Activated CD8-positive, alpha-beta memory T cell treated with anti-CD3 and anti-CD28 coated beads, Interleukin-2, amount 50 U/mL, for 1 hour (primary cell): Measurements from ENCODE around the gene UNC13A.

Source experiments
- DNase-seq: peaks from one replicate; pipeline ENCODE4 v3.0.0-alpha.2; 2020; ENCODE audit errors: extremely low read depth

Gene UNC13A

GRCh38 chr19:17687857-17688784, at the start of gene UNC13A:
TSS of gene UNC13A (minus strand) at chr19:17688354. CDS start at chr19:17688199, 155 bp downstream.
- no peak for DNase-seq

- no peak for DNase-seq
Observed at GRCh38 chr19:17737690-17738153, 49.6 kb upstream of the UNC13A start.

DNA sequence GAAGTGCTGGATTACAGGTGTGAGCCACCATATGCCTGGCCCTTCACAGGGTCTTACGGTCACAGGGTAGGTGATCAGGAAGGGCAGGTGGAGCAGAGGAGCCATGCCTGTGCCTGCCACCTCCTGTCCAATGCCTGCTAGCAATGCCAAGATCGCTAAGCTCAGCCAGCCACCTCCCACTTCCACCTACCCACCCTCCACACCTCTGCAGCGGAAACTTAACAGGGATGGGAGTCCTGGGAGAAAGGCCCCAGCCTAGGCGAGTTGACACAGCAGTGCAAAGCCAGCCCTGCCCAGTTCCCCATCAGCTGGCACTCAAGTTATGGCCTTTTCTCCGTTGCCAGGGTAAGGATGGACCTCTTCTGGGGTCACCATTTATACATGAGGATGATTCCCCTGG, 47.3 kb upstream of the UNC13A start:
- DNase-seq, result no peak

- DNase-seq, result no peak
Observed at GRCh38 chr19:17734146-17734545, 46.0 kb upstream of the UNC13A start.

- DNase-seq, result no peak
Observed at GRCh38 chr19:17733127-17733526, 45.0 kb upstream of the UNC13A start.

GRCh38 chr19:17727843-17728242, 39.7 kb upstream of the UNC13A start:
- DNase-seq, result no peak

DNA sequence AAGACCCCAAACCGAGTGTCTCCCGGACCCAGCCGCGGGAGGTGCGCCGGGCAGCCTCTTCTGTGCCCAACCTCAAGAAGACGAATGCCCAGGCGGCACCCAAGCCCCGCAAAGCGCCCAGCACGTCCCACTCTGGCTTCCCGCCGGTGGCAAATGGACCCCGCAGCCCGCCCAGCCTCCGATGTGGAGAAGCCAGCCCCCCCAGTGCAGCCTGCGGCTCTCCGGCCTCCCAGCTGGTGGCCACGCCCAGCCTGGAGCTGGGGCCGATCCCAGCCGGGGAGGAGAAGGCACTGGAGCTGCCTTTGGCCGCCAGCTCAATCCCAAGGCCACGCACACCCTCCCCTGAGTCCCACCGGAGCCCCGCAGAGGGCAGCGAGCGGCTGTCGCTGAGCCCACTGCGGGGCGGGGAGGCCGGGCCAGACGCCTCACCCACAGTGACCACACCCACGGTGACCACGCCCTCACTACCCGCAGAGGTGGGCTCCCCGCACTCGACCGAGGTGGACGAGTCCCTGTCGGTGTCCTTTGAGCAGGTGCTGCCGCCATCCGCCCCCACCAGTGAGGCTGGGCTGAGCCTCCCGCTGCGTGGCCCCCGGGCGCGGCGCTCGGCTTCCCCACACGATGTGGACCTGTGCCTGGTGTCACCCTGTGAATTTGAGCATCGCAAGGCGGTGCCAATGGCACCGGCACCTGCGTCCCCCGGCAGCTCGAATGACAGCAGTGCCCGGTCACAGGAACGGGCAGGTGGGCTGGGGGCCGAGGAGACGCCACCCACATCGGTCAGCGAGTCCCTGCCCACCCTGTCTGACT, 39.0 kb upstream of the UNC13A start:
- DNase-seq, result no peak

GRCh38 chr19:17726136-17726741, 38.1 kb upstream of the UNC13A start:
- no peak for DNase-seq

- DNase-seq, result no peak
Observed at GRCh38 chr19:17725422-17726078, 37.4 kb upstream of the UNC13A start.

DNA sequence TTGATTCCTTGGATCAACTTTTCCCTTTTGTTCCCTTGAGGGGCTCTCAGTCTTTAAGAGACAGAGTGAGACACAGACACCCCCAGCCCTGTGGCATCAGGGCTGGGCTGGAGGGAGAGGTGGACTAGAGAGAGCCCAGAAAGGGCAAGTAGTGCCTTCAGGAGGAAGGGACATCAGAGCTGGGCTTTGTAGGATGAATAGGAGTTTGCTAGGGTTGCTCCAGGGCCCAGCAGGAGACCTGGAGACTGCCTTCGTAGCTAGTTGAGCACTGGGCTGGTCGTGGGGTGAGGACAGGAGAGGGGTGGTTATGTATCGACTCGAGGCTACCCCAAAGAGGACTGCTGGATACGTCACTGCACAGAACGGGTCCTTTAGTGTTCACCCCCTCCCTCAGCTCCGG, 36.5 kb upstream of the UNC13A start:
- no peak for DNase-seq

GRCh38 chr19:17722655-17723240, 34.6 kb upstream of the UNC13A start:
- no peak for DNase-seq

DNA sequence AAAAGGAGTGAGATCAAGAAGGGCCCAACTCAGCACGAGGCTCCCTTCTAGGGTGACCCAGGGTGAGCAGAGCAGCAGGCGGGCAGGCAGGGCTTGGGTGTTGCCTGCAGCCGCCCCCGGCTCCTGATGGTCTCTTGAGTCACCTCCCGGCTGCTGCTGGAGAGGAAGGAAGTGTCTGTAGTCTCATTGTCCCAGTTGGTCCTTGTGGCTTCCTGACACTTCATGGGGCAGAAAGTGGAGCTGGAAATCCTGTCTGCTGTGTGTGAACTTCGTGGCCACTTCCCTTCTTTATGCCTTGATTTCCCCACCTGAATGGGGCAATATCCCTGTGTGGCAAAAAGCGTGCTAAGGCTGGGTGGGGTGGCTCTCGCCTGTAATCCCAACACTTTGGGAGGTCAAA, 33.7 kb upstream of the UNC13A start:
- no peak for DNase-seq

- DNase-seq, result no peak
Observed at GRCh38 chr19:17721111-17721628, 33.0 kb upstream of the UNC13A start.

GRCh38 chr19:17720440-17720839, 32.3 kb upstream of the UNC13A start:
- DNase-seq, result no peak

- DNase-seq, result no peak
Observed at GRCh38 chr19:17719730-17720400, 31.7 kb upstream of the UNC13A start.

DNA sequence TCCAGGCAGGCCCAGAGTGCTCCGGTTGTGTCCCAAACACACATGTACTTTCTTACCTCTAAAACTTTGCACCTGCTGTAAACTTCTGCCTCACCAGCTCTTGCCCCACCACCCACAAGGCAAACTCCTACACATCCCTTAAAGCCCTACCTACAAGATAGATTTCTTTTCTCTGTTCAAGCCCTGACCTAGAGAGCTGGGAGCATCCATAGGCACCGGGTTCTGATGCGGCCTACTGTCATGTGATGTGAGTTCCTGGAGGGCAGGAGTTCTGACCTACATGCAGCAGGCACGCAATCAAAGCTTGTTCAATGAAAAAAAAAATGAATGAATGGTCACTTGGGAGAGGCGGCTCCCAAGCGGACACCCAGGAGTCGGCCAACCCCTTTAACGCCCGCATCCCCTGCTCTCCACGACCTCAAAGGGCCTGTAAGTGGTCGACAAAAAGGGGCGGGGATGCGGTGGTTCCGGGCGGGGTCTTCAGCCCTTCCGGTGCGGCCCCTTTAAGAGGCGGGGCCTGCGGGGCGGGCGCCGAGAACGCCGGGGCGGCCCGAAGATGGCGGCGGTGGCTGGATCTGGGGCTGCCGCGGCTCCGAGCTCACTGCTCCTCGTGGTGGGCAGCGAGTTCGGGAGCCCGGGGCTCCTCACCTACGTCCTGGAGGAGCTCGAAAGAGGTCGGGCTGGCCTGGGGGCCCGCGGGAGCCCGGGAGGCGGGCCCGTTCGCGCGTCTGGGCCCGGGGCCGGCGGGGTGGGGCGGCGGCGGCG, 31.0 kb upstream of the UNC13A start, which contains the start of gene MAP1S:
TSS of gene MAP1S (plus strand) at position 534 of the 765 bp plus-strand sequence. CDS start at position 557, 23 bp downstream.
- DNase-seq, result peak; percentile 17

DNA sequence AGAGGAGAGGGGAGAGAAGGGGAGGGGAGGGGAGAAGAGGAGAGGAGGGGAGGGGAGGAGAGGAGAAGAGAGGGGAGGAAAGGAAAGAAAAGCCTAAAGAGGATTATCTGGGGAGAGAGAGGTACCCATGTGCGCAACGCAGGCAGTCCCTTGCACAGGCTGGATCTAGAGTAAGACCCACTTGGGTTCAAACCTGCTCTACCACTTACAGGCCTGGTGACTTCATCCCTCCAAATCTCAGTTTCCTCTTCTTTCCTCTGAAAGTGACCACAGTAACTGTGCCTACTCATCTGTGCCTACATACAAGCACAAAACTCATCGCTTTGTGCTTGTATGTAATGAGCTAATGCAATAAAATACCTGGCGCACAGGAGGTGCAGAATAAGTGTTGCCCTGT, 30.4 kb upstream of the UNC13A start:
- DNase-seq, result no peak

DNA sequence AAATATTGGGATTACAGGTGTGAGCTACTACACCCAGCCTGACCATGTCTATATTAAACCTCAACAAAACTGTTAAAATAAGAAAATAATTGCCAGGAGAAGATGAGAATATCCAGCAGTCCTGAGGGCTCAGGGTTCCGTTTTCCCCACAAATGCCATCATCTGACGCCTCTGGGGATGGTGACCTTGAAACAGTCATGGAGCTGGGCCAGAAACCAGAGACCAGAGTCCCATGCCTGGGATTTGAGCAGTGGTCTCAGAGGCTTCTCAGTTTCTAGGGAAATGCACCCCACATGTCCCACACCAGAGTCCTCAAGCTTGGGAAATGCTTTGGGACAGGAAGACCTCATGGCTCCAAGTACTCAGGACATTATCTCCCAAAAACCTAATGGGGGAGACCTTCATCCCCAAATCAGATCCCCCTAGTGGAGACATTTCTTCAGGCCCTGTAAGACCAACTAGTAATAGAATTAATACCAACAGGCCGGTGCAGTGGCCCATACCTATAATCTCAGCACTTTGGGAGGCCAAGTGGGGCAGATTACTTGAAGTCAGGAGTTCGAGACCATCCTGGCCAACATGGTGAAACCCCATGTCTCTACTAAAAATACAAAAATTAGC, 28.3 kb upstream of the UNC13A start:
- DNase-seq, result no peak

DNA sequence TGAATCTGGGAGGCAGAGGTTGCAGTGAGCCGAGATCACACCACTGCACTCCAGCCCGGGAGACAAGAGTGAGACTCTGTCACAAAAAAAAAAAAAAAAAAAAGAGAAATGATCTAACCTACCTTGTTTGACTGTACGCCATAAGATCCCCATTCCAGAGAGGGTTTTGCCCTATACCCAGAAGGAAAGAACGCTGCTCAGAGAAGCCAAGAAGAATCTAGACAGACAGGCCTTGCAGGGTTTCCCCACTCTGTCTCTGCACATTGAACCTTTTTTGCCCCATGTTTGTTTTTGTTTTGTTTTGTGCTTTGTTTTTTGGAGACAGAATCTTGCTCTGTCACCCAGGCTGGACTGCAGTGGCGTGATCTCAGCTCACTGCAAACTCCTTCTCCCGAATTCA, 23.7 kb upstream of the UNC13A start:
- no peak for DNase-seq
